Measurements from ENCODE around the gene BMP2K.
A peak's percentile ranks its signal among the peaks of the same experiment; 100 is the strongest.
"Not testable (repeated sequence)": the region's sequence is repeated elsewhere in the genome, so short reads cannot be mapped to it uniquely, and the experiment has no call there.

BMP2K gene

DNA sequence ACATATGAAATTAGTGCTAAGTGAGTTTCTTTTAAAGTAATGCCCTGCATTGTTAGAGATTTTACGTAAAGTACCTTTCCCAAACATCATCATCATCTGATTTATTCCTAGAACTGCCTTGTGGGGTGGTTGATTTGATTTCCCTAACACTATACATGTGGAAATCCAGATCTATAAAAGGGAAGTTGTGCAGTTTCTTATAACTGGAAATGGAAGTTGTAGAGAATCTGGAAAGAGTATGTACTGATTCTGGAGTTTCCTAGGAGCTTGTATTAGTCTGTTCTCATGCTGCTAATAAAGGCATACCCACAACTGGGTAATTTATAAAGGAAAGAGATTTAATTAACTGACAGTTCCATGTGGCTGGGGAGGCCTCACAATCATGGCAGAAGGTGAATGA, 47.9 kb downstream of the BMP2K start:
- Histone ChIP-seq H3K36me3 (peaks cover 0 to 27% (median 27%) of the 10 kb centered on the region in 3 donors), H3K9me3 (no peaks in the 10 kb centered on the region), H3K27me3 (no peaks in the 10 kb centered on the region), H3K4me3 (no peak overlapping the region), H3K27ac (no peak overlapping the region), H3K4me1 (peaks cover 0 to 2% (median 0%) of the 10 kb centered on the region in 4 donors)
- DNase-seq, result no peak
- intact Hi-C loops (cut with DNase I; ENCODE audit: low total_unique reads), result no loop called here
- TF ChIP-seq, protein P1, sequence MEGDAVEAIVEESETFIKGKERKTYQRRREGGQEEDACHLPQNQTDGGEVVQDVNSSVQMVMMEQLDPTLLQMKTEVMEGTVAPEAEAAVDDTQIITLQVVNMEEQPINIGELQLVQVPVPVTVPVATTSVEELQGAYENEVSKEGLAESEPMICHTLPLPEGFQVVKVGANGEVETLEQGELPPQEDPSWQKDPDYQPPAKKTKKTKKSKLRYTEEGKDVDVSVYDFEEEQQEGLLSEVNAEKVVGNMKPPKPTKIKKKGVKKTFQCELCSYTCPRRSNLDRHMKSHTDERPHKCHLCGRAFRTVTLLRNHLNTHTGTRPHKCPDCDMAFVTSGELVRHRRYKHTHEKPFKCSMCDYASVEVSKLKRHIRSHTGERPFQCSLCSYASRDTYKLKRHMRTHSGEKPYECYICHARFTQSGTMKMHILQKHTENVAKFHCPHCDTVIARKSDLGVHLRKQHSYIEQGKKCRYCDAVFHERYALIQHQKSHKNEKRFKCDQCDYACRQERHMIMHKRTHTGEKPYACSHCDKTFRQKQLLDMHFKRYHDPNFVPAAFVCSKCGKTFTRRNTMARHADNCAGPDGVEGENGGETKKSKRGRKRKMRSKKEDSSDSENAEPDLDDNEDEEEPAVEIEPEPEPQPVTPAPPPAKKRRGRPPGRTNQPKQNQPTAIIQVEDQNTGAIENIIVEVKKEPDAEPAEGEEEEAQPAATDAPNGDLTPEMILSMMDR (IDR thresholded peaks at IDR 0.05), result no peak

DNA sequence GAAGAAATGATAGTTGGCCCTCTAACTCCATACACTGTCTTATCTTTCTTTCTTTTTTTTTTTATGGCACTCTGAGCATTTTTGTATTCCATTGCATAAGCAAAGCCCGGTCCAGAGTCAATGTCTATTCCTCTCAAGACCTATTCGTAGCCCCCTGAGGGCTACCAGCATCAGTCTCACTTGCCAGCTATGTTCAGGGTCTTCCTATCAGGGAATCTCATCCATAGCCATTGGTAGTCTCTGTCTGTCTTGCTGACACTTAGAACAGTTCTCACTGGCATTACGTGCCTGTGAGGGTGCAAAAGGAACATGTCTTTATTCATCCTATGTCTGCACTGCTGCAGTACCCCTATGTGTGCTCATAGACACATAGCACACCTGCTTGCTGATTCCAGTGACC, 51.0 kb downstream of the BMP2K start:
- peaks cover 0 to 19% (median 3%) of the 10 kb centered on the region in 4 donors for H3K4me1 ChIP-seq
- H3K36me3 ChIP-seq, result peaks cover 0 to 27% (median 27%) of the 10 kb centered on the region in 3 donors
- no peak overlapping the region for H3K27ac ChIP-seq
- no peaks in the 10 kb centered on the region for H3K27me3 ChIP-seq
- TF ChIP-seq, protein P1 (IDR thresholded peaks at IDR 0.05), result no peak
- H3K4me3 ChIP-seq, result no peak overlapping the region
- DNase-seq, result no peak
- intact Hi-C loops (cut with DNase I; ENCODE audit: low total_unique reads), result no loop called here
- H3K9me3 ChIP-seq, result no peaks in the 10 kb centered on the region

DNA sequence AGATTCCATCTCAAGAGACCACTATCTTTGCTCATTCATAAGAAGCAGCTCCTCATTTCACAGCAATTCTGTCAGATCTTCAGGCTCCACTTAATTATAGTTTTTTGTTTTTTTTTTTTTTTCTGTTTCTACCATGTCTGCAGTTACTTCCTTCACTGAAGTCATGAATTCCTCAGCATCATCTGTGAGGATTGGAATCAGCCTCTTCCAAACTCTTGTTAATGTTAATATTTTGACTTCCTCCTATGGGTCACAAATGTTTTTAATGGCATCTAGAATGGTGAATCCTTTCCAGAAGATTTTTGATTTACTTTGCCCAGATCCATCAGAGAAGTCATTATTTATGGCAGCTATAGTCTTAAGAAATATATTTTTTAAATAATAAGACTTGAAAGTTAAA, 53.1 kb downstream of the BMP2K start:
- no peaks in the 10 kb centered on the region for H3K9me3 ChIP-seq
- intact Hi-C loops (cut with DNase I; ENCODE audit: low total_unique reads), result no loop called here
- no peaks in the 10 kb centered on the region for H3K27me3 ChIP-seq
- H3K4me3 ChIP-seq, result no peak overlapping the region
- H3K27ac ChIP-seq, result peak overlapping the region in 1 of 2 donors; percentile 67
- DNase-seq, result no peak
- H3K4me1 ChIP-seq, result peaks cover 0 to 19% (median 3%) of the 10 kb centered on the region in 4 donors
- TF ChIP-seq, protein P1 (IDR thresholded peaks at IDR 0.05), result no peak
- H3K36me3 ChIP-seq, result peaks cover 0 to 30% (median 27%) of the 10 kb centered on the region in 3 donors

DNA sequence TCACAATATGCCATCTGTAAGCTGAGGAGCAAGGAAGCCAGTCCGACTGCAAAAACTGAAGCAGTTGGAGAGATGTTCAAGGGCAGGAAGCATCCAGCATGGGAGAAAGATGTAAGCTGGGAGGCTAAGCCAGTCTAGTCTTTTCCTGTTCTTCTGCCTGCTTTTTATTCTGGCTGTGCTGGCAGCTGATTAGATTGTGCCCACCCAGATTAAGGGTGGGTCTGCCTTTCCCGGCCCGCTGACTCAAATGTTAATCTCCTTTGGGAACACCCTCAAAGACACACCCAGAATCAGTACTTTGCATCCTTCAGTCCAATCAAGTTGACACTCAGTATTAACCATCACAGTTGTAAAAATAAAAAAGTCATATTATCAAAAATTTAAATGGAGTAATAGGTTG, 63.5 kb downstream of the BMP2K start:
- H3K36me3 ChIP-seq; DNase-seq; H3K4me3 ChIP-seq; H3K27ac ChIP-seq; H3K4me1 ChIP-seq; H3K9me3 ChIP-seq; intact Hi-C loops (cut with DNase I; ENCODE audit: low total_unique reads); H3K27me3 ChIP-seq: not testable (repeated sequence)

DNA sequence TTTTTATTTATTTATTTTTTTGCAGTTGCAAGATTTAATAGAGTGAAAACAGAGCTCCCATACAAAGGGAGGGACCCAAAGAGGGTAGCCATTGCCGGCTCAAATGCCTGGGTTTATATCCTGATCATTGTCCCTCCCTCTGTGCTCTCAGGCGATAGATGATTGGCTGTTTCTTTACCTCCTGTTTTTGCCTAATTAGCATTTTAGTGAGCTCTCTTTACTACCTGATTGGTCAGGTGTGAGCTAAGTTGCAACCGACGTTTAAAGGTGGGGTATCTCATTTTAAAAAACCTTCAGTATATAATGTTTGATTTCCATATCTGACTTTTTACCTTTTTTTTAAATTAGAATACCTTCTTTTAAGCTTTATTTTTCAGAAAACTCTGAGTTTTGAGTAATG, 64.1 kb downstream of the BMP2K start:
- H3K9me3 ChIP-seq; H3K4me1 ChIP-seq; DNase-seq; H3K27me3 ChIP-seq; H3K4me3 ChIP-seq; H3K36me3 ChIP-seq; H3K27ac ChIP-seq; intact Hi-C loops (cut with DNase I; ENCODE audit: low total_unique reads): not testable (repeated sequence)

DNA sequence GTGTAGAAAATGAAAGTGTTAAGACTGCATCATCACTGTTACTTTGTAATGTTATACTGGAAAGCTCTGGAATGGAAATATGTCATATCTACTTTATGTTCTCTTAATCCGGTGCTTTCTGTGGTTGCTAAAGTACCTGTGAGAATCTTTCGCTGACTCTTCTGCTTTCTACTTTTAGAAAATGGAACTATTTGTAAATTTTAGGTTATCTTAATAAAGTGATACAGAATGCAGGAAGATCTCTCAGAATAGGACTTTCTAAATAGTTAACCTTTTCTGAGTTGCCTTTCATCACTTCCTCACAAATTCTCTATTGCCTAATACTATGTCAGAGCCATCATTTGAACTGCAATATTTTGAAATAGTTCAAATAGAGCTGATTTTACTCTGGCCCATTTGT, 69.3 kb downstream of the BMP2K start:
- no peaks in the 10 kb centered on the region for H3K27me3 ChIP-seq
- H3K4me3 ChIP-seq, result no peak overlapping the region
- no peaks in the 10 kb centered on the region for H3K9me3 ChIP-seq
- intact Hi-C loops (cut with DNase I; ENCODE audit: low total_unique reads), result no loop called here
- TF ChIP-seq, protein P1 (IDR thresholded peaks at IDR 0.05), result no peak
- H3K27ac ChIP-seq, result no peak overlapping the region
- peaks cover 0 to 5% (median 0%) of the 10 kb centered on the region in 3 donors for H3K36me3 ChIP-seq
- no peaks in the 10 kb centered on the region for H3K4me1 ChIP-seq
- no peak for DNase-seq

DNA sequence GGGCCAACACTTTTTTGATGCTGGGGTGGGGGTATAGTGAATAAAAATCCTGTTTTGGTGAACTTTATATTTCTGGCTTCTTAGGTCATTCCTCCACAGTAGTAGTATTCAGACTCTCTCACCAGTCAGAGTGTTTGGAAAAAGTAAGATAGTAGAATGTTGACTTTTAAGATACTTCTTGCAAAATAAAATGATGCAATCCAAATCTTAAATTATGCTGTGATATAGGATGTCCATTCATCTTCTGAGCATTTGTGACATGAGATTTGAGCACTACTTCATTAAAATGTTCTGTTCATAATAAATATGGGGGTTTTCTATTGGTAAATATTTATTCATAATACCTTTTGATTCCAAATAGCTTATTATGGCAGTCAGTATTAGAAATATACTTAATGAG, 70.1 kb downstream of the BMP2K start:
- DNase-seq, result no peak
- Histone ChIP-seq H3K27ac (no peak overlapping the region), H3K27me3 (no peaks in the 10 kb centered on the region), H3K4me3 (no peak overlapping the region), H3K9me3 (no peaks in the 10 kb centered on the region), H3K4me1 (no peaks in the 10 kb centered on the region), H3K36me3 (peaks cover 0 to 7% (median 0%) of the 10 kb centered on the region in 3 donors)
- TF ChIP-seq, protein P1 (IDR thresholded peaks at IDR 0.05), result no peak
- intact Hi-C loops (cut with DNase I; ENCODE audit: low total_unique reads), result no loop called here

Measured in tibial artery (tissue), 4 donors.